Amygdala (tissue), 56 donors: ENCODE data around the gene VPS11.
A peak's percentile ranks its signal among the peaks of the same experiment; 100 is the strongest.
"Not testable (repeated sequence)": the region's sequence is repeated elsewhere in the genome, so short reads cannot be mapped to it uniquely, and the experiment has no call there.

Experiments
- DNase-seq, 56 donors: peaks; one replicate each; lab custom pipeline; 2025; lab: John Stamatoyannopoulos, UW

The VPS11 gene

DNA sequence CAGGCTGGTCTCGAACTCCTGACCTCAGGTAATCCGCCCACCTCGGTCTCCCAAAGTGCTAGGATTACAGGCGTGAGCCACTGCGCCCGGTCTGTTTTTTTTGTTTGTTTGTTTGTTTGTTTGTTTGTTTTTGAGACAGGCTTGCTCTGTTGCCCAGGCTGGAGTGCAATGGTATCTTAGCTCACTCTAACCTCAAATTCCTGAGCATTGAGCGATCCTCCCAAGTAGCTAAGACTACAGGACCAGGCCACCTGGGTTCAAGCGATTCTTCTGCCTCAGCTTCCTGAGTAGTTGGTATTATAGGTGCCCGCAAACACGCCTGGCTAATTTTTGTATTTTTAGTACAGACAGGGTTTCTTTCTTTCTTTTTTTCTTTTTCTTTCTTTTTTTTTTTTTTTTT is 34.2 kb upstream of the VPS11 start:
- not testable (repeated sequence) for DNase-seq

DNA sequence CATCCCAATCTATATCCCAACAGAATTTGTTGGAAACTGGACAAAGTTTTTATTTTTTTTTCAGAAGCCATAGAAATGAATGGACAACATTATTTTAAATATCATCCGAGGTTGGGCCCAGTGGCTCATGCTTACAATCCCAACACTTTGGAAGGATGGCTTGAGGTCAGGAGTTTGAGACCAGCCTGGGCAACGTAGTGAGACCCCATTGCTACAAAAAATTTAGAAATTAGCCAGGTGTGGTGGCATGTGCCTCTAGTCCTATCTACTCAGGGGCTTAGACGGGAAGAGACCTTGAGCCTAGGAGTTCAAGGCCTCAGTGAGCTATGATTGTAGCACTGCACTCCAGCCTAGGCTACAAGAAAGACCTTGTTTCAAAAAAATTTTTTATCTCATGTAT is 32.8 kb upstream of the VPS11 start:
- no peak for DNase-seq

DNA sequence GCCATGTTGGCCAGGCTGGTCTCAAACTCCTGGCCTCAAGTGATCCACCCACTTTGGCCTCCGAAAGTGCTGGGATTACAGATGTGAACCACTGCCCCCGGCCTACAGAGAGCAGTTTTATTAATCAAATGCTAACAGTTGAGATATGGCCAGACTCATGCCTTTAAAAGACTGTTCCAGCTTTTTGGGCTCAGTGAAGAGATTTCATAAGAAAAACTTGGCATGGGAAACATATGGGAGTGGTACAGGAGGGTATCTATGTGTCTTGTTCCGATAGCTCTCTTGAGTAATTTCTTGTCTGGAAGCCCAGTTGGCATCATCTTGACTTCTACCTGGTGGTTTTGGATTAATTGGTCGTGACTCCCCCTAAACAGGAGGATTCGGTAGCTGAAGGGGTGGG is 28.7 kb upstream of the VPS11 start:
- no peak for DNase-seq

DNA sequence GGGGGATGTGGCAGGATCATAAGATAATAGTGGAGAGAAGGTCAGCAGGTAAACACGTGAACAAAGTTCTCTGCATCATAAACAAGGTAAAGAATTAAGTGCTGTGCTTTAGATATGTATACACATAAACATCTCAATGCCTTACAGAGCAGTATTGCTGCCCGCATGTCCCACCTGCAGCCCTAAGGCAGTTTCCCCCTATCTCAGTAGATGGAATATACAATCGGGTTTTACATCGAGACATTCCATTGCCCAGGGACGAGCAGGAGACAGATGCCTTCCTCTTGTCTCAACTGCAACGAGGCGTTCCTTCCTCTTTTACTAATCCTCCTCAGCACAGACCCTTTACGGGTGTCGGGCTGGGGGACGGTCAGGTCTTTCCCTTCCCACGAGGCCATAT is 28.1 kb upstream of the VPS11 start:
- DNase-seq = not testable (repeated sequence)

DNA sequence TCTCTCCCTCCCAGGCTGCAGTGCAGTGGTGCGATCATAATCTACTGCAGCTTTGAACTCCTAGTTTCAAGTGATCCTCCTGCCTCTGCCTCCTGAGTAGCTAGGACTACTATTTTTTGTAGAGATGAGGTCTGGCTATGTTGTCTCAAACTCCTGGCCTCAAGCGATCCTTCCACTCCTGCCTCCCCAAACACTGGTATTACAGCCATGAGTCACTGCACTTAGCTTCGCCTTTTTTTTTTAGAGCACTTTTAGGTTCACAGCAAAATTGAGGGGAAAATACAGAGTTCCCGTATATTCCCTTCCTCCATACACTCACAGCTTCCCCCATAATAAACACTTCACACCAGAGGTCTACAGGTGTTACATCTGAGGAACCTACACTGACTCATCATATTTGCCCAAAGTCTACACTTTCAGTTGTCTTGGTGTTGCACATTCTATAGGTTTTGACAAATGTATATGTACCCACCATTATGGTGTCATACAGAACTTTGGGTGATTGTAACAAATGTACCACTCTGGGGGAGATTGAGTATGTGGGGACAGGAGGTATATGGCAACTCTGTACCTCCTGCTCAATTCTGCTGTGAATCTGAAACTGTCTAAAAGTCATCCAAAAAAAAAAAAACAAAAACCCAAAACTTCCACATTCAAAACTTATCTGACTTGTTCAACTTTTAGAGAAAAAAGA is 25.6 kb upstream of the VPS11 start:
- DNase-seq = no peak

DNA sequence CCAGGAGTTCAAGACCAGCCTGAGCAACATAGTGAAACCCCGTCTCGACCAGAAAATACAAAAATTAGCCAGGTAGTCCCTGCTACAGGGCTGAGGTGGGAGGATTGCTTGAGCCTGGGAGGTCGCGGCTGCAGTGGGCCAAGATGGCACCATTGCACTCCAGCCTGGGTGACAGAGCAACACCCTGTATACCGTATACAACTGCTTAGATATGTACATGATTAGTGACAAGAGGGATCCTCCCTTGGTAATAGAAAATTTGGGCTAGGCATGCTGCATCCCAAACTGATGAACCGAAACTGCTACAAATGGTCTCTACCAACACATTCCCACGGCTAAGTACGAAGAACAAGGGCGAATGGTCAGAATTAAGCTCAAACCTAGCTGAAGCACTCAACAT is 24.7 kb upstream of the VPS11 start:
- DNase-seq = no peak

DNA sequence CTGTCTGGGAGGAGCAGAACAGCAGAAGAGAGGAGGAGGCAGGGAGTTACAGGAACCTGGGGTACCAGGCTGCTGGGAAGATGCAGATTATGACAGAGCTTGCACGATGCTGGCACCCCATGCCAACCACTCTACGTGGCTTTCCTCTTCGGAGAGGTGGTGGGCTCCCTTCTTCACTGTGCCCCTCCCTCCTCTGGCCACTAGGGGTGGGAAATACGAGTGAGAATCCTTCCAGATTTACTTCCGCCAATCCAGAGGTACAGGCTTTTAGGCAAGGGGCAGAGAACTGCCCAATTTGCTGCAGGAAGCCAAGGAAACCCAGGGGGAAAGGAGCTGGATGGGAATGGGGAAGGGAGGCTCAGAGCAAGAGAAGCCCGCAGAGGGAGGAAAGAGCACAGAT is 22.9 kb upstream of the VPS11 start:
- no peak for DNase-seq

DNA sequence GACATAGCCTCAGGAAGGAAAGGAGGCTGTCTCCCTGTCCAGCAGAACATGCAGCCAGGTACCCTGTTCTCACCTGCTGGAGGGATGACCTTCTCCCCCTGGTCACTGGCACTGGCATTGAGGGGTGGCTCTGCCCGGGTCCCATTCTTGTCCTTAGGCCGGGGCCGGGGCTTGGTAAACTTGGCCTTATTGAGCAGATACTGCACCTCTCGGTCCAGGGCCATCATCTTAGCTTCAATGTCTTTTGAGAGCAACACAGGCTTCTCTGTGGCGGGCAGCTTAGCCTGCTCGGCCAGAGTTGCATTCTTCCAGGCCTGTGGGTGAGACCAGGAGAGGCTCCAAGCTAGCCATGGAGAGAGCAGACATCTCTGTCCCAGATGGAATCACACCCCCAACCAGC is 21.1 kb upstream of the VPS11 start:
- DNase-seq = no peak

DNA sequence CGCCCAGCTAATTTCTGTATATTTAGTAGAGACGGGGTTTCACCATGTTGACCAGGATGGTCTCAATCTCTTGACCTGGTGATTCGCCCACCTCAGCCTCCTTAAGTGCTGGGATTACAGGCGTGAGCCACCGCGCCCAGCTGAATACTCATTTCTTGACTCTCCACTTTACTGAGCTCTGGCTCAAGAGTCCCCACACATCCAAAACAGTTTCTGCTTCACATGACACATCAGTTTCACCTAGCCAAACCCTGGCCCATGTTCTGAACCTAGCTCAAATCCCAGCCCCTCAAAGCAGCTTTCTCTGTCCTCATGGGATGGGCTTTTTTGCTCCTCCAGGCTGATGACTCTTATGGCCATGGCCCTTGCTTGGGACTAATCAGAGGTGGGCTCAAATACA is 20.4 kb upstream of the VPS11 start:
- no peak for DNase-seq

DNA sequence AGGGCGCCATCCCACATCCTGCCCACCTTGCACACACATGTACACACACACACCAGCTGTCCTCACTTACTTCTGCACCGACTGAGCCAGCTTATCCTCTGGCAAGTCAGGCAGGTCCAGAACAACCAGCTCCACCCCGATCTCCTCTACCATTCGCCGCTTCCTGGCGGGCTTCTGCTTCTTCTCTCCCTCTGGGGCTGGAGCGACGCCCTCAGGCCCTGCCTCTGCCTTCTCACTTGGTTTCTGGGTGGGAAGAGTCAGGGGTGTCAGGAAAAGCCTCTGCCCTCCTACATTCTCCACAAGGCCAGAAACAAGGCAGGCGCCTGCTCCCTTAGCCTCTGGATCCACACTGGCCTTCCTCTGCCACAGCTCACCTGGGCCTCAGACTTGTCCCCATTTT is 19.0 kb upstream of the VPS11 start:
- no peak for DNase-seq

DNA sequence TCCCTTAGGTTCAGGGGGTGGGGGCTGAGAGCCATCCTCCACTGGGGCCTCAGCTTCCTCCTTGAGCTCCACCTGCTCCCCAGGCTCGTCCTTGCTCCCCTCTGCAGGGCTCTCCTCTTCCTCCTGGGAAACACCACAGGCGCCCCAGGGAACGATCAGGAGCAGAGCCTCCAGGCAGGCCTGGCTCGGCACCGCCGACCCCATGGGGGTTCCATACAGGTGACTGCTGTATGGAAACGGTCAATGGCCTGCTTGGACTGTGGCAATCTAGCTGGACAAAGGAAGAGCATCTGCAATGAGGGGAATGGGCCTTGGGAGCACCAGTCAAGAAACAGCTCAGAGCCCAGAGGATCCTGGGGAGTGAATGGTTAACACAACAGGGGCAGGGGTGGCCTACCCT is 18.5 kb upstream of the VPS11 start:
- no peak for DNase-seq

DNA sequence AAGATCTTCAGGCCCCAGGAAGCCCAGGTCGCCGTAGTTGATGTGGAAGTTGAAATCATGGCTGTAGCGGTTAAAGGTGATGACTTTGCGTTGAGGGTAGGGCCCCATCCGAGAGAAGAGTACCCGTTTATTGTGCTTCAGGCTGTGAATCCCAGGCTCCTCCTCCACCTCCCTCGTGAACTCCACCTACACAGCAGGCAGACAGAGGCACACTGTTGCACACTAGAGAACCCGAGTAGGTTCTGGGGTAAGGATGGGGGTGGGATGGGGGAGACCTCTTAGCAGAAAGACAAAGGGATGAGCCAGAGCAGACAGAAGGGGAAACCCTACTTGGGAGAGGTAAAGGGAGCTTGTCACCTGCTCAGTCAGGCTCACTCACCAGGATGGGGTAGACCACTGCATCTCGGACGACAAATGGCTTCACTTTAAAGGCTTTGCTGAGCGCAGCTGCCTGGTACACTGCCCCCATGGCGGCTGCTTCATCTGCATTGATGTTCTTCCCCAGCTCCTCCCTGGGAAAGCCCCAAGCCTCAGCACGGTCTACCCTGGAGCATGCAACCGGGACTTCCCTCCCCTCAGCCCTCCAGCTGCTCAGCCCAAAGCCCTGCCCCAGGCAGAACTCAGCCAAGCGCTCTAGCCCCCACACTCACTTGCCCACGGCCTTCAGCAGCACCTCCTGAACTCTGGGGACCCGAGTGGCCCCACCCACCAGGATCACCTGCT is 16.0 kb upstream of the VPS11 start:
- no peak for DNase-seq

DNA sequence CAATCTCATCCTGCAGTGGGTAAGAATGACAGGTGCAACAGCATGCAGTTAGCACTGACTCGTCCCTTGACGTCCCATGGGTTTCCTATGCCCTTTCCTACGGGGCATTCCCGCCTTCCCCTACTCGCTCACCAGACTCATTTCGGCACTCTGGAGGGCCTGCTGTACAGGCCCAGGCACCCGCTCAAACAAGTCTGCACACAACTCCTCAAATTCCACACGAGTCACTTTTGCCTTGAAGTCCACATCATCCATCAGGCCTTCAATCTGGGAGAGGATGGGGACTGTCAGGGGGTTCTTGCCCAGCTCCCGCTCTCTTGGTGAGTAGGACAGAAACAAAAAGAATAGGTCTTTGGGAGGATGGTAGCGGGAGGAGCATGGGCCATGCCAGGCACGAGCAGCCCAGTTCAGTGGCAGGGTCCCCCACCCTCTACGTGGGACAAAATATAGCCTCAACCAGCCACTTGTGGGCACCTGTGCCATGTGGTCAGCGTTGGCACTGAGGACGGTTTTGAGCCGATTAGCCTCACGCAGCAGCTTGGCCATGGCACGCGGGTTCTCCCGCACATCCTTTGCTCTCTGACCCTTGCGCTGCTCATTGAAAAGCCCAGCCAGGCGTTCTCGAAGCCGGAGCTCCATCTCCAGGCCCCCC is 15.3 kb upstream of the VPS11 start:
- DNase-seq = no peak

DNA sequence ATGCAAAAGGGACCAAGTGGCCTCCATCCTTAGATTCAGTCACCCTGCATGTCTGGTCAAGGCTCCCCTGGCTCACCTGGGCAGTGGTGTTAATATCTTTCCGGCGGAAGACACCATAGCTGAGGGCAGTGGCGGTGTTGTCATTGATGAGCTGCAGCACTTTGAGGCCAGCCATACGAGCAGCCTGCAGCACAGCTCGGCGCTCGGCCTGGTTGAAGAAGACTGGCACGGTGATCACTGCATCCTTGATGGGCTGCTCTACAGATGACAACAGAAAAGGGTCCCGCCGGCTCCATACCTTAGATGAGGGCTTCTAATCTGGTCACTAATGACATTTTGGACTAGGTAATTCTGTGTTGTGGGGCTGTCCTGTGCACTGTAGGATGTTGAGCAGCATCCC is 13.2 kb upstream of the VPS11 start:
- DNase-seq = no peak

DNA sequence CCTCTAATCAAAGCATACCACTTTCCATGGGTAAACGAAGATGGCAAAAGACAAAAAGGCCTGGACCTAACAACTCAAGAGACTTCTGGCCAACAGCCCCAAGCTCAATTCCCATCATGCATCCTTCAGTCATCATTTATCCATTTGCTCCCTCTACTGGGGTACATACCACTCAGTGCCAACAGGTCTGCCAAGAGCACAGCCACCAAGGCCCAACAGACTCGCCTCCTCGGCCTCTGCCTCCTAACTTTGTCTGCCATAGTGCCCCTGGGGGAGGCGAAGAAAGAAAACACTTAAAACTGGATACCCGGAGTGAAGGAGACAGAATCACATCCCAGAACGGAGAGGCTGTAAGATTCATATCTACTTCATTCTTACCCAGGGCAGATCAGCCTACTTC is 11.7 kb upstream of the VPS11 start:
- DNase-seq = peak in 1 of 56 donors; percentile 7

DNA sequence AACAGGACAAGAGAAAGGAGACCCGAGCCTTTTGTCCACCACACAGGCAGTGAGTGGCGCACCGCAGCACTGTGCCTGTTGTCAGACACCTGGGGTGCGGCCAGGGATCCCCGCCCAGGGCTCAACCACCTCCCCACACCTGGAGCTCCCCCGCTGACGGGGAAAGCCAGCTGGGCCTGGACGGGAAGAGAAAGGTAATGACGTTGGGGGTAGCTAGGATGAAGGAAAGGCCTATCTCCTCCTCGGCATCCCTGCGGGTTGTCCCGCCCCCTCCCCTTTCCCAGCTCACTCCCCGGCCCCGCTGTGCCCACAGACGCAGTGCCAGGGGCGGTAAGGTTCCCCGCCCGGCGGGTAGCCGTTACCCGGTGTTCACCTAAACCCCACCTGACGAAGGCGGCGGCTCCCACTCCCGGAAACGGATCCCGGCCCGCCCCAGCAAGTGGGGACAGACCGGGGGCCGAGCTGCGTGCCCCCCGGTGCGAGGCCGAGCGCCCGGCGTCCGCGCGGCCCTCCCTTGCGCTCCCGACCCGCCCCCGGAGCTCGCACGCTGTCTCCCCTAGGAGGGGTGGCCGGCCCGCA is 11.1 kb upstream of the VPS11 start:
- peak in 12 of 56 donors; percentile 15 to 61 (median 38) for DNase-seq

DNA sequence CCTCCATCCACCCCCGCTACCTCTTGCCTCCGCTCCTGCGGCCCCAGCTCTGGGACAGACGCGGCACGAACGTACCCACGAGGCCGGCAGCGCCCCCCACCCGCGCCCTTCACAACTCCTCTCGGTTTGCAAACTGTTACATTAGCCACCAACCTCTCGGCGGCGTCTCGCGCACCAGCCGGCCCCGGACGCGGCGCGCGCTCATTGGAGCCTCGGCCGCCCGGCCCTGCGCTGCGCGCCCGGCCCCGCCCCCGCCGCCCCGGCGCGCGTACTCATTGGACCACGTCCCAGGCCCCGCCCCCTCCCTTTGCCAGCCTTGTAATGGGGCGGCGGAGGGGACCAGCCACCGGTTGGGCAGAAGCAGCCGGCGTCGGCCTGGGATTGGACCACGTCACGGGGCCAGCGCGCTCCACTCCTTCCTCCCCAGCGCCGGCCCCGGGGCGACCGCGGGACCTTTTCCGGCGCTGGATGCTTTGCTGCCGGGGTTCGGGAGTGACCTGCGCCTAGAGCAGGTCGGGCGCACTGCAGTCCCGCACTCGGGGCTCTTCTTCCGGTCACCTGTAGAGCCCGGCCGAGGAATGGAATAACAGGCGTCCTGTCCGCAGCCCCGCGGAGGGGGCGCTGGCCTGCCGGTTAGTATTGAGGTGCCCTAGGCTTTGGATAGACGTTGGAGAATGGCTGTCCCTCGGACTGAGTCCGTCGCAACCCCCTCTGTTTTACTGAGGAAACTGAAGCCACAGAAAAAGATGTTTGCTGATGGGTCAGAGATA is 10.4 kb upstream of the VPS11 start, which contains the start of gene HYOU1:
TSS of gene HYOU1 (minus strand) at position 206 of the 770 bp plus-strand sequence. CDS start 1,045 bp downstream, outside the sequence.
- peak; percentile 54 to 99 (median 94) for DNase-seq

DNA sequence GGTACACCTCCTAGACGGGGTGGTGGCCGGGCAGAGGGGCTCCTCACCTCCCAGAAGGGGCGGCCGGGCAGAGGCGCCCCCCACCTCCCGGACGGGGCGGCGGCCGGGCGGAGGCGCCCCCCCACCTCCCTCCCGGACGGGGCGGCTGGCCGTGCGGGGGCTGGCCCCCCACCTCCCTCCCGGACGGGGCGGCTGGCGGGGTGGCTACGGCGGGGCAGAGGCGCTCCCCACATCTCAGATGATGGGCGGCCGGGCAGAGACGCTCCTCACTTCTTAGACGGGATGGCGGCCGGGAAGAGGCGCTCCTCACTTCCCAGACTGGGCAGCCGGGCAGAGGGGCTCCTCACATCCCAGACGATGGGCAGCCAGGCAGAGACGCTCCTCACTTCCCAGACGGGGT is 8.5 kb upstream of the VPS11 start:
- not testable (repeated sequence) for DNase-seq

DNA sequence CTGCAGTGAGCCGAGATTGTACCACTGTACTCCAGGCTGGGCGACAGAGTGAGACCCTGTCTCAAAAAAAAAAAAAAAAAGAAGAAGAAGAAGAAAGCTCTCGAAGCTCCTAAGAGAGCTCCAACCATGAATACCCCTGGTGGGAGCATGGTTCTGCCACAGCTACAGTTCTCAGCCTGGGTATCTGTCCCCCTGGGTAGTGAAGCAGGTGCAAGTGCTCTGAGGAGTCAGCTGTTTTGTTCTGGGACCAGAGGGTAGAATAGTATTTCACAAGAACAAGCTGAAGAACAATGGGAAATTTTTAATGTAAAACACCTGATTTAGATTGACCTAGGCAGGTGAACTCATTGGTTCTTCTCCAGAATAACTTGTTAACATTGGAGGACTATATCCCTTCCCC is 6.4 kb upstream of the VPS11 start:
- DNase-seq = no peak

DNA sequence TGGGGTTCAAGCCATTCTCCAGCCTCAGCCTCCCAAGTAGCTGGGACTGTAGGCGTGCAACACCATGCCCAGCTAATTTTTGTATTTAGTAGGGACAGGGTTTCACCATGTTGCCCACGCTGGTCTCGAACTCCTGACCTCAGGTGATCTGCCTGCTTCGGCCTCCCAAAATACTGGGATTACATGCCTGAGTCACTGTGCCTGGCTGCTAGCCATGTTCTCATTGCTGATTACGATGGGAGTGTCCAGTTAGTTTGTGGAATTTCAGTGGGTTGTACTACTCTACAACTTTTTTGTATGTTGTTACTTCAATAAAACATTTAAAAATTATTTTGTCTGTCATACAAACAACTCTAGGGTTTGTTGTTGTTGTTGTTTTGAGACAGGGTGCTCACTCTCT is 4.8 kb upstream of the VPS11 start:
- DNase-seq = no peak

DNA sequence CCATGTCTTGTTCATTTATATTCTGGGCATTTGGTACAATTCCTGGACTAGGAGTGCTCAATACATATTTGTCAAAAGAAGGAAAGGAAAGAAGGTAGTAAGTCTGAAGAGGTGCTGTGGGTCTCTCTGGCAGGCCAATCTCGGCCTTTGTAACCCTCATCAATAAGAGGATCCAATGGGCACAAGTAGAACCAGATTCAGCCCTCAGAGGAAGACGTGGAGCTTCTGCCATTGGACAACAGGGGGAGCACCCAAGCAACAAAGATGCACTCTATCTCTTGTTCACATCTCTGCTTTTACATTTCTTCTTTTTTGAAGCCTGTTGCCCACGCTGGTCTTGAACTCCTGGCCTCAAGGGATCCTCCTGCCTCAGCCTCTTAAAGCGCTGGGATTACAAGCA is 2.2 kb upstream of the VPS11 start:
- peak in 1 of 56 donors; percentile 3 for DNase-seq
